Ascending aorta (tissue), 2 donors: Measurements from ENCODE around the gene CPN2. TPM values are rescaled to one million over a fixed set of nuclear protein-coding genes. Genes with fewer than 3 reads are reported as not detected.

Experiments used
- DNase-seq, 2 donors: peaks; one replicate each; pipeline ENCODE4 v3.0.0-alpha.2; 2019; ENCODE audit warnings: low spot score in 2 of 2
- H3K27ac ChIP-seq, 2 donors: fragments of 200-600 bp; sonication (generic); one replicate each; pipeline ENCODE4 v1.5.1; 2016 to 2017; ENCODE audit warnings: mild to moderate bottlenecking in 1 of 2
- H3K27me3 ChIP-seq: fragments of 200-600 bp; sonication (generic); one replicate; pipeline ENCODE4 v1.5.1; 2017
- H3K36me3 ChIP-seq, 2 donors: fragments of 200-600 bp; sonication (generic); one replicate each; pipeline ENCODE4 v1.5.1; 2016
- H3K4me1 ChIP-seq, 2 donors: fragments of 200-600 bp; sonication (generic); one replicate each; pipeline ENCODE4 v1.5.1; 2016 to 2017; ENCODE audit warnings: mild to moderate bottlenecking in 1 of 2
- H3K4me3 ChIP-seq, 2 donors: fragments of 200-600 bp; sonication (generic); one replicate each; pipeline ENCODE4 v1.5.1; 2016 to 2017; ENCODE audit warnings: mild to moderate bottlenecking in 1 of 2
- H3K9me3 ChIP-seq, 2 donors: fragments of 200-600 bp; sonication (generic); one replicate each; pipeline ENCODE4 v1.5.1; 2016
- CTCF ChIP-seq, 3 experiments: fragments of 200-600 bp in 2 of 3; fragments of 450-650 bp in 1 of 3; sonication (generic) in 2 of 3; IDR thresholded peaks; one replicate each; pipeline ENCODE4 v1.5.1; 2016 to 2019; ENCODE audit warnings: antibody characterized with exemption in 3 of 3, mild to moderate bottlenecking in 1 of 3, moderate library complexity in 1 of 3
- intact Hi-C: fragments of 100-400 bp; cut with DNase I; formaldehyde crosslinking; loops from one replicate; pipeline ENCODE4 v1.15.1; 2023
- total RNA-seq: library from RNA; depleted of rRNA; stranded (reverse); fragments of >200 nt; gene quantifications from one replicate; pipeline ENCODE4 v1.1.0, GENCODE V29; 2016

Gene CPN2
- not detected for total RNA-seq

GRCh38 chr3:194351080-194351672 is at the start of gene CPN2:
CPN2 (minus strand) TSS chr3:194351328; CDS start chr3:194342702, 8,626 bp downstream.
- Histone ChIP-seq H3K9me3 (no peaks in the 10 kb centered on the region), H3K27ac (no peak within 1 kb of the TSS), H3K36me3 (no peaks in the 10 kb centered on the region), H3K4me3 (no peak within 1 kb of the TSS), H3K4me1 (no peaks in the 10 kb centered on the region), H3K27me3 (no peaks in the 10 kb centered on the region)
- no peak for TF ChIP-seq CTCF (IDR thresholded peaks at IDR 0.05)
- no peak for DNase-seq
- intact Hi-C loops: no loop called here

DNA sequence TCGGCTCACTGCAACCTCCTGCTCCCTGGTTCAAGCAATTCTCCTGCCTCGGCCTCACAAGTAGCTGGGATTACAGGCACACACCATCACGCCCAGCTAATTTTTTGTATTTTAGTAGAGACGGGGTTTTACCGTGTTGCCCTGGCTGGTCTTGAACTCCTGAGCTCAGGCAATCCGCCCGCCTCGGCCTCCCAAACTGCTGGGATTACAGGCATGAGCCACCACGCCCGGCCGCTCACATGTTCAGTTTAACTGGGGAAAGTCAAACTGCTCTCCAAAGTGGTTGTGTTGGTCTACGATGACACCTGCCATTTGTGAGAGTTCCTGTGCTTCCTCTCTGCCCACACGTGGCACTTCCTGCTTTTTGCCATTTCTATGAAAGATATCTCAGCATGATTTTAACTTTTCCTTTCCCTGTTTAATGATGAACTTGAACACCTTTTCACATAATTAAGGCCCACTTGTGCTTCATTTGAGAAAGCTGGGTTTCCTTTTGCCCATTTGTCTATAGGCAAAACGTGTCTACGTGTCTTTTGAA is 48.8 kb upstream of the CPN2 start:
- H3K4me3 ChIP-seq: no peak overlapping the region
- TF ChIP-seq CTCF (IDR thresholded peaks at IDR 0.05): no peak
- intact Hi-C loops: no loop called here
- H3K4me1 ChIP-seq: peaks cover 0 to 9% of the 10 kb centered on the region in 2 donors
- no peak for DNase-seq
- no peak overlapping the region for H3K27ac ChIP-seq
- no peaks in the 10 kb centered on the region for H3K9me3 ChIP-seq
- peaks cover 8% of the 10 kb centered on the region for H3K27me3 ChIP-seq
- H3K36me3 ChIP-seq: peaks cover 0 to 2% of the 10 kb centered on the region in 2 donors

- no peak for TF ChIP-seq CTCF (IDR thresholded peaks at IDR 0.05)
- H3K9me3 ChIP-seq: no peaks in the 10 kb centered on the region
- peak within 1 kb of the TSS; percentile 1 to 53 for H3K4me3 ChIP-seq
- no peak within 1 kb of the TSS for H3K27ac ChIP-seq
- peaks cover 0 to 2% of the 10 kb centered on the region in 2 donors for H3K36me3 ChIP-seq
- peaks cover 0 to 9% of the 10 kb centered on the region in 2 donors for H3K4me1 ChIP-seq
- H3K27me3 ChIP-seq: peaks cover 8% of the 10 kb centered on the region
- intact Hi-C loops: no loop called here
- no peak for DNase-seq
Measured at GRCh38 chr3:194399166-194399565, 48.0 kb upstream of the CPN2 start, which contains the start of gene GP5. GP5 (minus strand) TSS chr3:194399266; CDS start chr3:194398282, 984 bp downstream.

- H3K4me3 ChIP-seq: peak overlapping the region; percentile 1 to 53
- peaks cover 8% of the 10 kb centered on the region for H3K27me3 ChIP-seq
- peaks cover 0 to 9% of the 10 kb centered on the region in 2 donors for H3K4me1 ChIP-seq
- DNase-seq: no peak
- no peak for TF ChIP-seq CTCF (IDR thresholded peaks at IDR 0.05)
- H3K27ac ChIP-seq: no peak overlapping the region
- intact Hi-C loops: no loop called here
- no peaks in the 10 kb centered on the region for H3K9me3 ChIP-seq
- H3K36me3 ChIP-seq: no peaks in the 10 kb centered on the region
Measured at GRCh38 chr3:194397757-194398312, 46.7 kb upstream of the CPN2 start.

DNA sequence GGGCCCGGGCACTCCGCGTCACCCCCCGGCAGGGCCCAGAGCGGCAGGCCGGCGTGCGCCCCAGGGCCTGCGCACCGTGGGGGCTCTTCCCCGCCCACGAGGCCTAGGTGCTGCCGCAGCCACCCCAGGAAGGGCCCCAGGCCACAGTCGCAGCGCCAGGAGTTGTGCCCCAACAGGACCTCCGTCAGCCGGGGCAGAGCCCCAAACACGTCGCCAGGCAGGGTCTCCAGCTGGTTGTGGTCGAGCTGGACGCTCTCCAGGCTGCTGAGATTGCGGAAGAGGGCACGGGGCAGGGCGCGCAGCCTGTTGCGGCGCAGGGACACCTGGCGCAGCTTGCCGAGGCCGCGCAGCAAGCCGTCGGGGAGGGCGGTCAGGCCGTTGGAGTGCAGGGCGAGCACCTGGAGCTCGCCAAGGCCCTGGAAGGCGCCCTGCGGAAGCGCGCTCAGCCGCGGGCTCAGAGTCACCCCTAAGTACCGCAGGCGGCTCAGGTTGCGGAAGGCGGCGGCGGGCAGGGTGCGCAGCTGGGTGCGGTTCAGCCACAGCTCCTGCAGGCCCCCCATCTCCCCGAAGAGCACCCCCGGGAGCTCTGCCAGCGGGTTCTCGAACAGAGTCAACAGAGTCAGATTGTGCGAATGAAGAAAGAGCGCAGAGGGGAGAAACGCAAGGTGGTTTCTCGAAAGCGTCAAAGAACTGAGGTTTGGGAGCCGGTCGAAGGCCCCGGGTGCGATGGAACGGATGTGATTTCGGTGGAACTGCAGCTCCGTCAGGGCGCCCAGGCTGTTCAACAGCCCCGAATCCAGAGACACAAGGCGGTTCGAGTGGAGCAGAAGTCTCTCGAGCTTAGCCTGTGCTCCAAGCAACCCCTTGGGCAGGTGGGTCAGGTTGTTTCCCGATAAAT is 46.0 kb upstream of the CPN2 start:
- TF ChIP-seq CTCF (IDR thresholded peaks at IDR 0.05): no peak
- intact Hi-C loops: no loop called here
- H3K9me3 ChIP-seq: no peaks in the 10 kb centered on the region
- peaks cover 8% of the 10 kb centered on the region for H3K27me3 ChIP-seq
- peaks cover 0 to 9% of the 10 kb centered on the region in 2 donors for H3K4me1 ChIP-seq
- no peak overlapping the region for H3K27ac ChIP-seq
- peak overlapping the region; percentile 26 to 53 for H3K4me3 ChIP-seq
- DNase-seq: no peak
- no peaks in the 10 kb centered on the region for H3K36me3 ChIP-seq
